ENCODE results near the gene NRK.
"Not testable (repeated sequence)": the region's sequence is repeated elsewhere in the genome, so short reads cannot be mapped to it uniquely, and the experiment has no call there.

NRK gene

DNA sequence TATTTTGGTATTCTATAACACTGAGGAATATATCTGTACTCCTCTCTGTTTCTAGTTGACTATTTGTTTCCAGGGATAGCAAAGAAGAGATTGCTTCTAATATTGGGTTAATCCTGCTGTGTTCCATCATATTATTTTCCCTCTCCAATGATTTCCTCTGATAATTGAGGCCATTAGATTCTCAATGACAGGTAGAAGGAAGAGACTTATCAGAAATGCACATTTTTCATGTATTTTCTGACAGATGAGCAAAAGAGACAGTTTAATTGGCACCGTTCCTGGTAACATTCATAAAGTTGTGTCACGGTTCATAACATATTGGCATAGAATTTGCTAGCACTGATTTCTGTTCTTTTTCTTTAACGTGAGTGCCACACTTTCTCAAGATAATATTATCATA is 58.2 kb downstream of the NRK start:
- DNase-seq: no peak

DNA sequence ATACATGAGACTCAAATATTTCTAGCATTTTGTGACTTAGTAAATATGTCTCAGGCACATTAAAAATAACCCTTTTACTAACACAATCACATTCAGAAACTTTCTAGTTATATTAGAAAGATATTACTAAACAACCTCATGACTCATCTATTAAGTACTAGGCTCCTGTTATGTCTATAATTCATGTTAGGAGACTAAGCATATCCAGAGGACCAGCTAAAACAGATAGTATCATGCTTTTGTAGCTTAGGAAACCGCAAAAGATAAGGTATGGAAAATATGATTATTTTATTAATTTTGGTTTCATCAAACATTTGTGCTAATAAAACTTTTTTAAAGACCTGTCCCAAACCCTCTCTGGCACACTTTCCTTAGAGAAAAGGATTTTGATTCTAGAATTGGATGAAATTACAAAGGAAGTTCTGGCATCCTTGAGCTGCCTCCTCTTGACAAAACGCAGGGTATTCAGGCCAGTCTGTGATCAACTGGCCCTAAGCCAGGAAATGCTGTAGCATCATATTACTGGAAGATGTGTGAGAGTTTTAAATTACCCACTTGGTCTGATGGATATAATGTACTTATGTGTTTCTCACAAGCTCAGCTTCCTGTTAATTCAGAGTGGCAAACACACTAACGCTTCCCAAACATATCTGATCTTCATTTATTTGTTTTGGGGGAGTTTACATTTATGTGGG is 60.4 kb downstream of the NRK start:
- no peak for DNase-seq

DNA sequence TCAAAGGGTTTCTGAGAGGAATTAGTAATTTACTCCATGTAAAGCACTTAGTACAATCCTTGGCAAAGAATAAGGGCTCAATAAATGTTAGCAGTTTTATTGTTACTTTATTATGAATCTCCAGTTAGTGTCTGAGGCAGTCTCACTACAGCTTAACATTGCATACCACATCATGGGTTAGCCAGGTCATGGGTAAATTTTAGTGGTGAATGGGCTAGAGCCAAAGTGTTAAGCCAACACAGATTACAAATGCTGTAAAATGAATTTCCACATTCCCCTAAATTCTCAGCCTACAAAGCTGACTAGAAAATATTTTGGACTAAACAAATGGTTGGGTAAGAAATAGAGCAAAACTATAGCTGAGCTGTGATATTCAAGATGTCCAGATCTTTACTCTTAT is 72.4 kb downstream of the NRK start:
- DNase-seq: no peak

DNA sequence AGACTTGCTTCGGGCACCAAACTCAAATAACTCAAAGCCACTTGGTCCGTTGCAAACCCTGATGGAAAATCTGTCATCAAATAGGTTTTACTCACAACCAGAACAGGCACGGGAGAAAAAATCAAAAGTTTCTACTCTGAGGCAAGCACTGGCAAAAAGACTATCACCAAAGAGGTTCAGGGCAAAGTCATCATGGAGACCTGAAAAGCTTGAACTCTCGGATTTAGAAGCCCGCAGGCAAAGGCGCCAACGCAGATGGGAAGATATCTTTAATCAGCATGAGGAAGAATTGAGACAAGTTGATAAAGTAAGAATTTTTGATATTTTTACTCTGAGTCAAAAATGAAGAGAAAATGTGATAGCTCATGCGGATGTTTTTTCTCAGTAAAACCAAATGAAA is 87.2 kb downstream of the NRK start:
- DNase-seq: no peak

DNA sequence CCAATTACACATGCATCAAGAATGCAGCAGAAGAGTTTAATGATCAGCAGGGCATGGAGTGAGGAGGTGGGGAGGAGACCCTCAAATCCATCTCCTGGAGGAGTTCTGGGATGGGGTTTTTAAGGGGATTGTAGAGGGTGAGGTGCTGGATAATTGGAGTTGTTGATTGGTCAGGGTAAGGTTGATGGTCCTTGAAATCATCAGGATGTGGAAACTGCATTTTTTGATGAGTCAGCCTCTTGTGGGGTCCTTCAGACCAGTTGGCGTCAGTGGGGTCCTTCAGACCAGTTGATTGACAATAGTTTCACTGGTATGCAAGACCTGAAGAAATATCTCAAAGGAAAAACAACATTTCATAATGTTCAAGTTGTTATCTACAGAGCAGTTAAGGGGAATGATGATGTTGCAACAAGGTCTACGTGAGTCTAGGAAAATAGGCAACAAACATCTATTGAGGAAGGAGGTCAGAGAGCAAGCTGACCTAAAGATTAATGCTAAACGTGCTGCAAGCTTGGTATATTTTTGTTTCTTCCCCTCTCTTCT is 88.3 kb downstream of the NRK start:
- DNase-seq: no peak

DNA sequence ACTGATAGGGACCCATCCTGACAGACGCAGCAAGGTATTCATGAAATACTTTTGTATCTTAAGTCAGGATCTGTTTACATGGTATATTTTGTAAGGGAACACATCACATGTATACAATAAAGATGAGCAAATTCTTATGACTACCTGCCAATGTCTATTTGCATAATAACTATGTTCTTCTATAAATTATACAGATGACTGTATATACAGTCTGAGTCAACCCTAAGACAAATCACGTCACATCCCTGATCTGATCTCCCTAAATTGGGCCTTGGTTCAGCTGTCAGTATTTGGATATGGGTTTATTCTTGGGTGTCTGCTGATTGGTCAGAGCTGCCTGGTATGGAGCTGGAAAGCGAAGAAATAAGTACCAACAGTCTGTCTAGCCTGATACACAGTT is 122.9 kb downstream of the NRK start:
- DNase-seq: no peak

DNA sequence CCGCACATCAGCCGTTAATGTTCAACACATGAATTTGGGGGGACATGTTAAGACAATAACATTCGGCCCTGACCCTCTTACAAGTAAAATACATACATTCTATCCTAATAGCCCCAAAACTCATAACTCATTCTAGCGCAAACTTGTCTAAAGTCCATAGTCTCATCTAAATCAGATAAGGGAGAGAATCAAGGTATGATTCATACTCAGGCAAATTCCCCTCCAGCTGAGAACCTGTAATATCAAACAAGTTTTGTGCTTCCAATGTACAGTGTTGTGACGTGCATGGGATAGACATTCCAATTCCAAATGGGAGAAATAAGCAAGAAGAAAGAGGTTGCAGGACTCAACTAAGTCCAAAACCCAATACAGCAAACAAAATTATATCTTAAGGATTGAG is 147.1 kb downstream of the NRK start:
- DNase-seq: no peak

DNA sequence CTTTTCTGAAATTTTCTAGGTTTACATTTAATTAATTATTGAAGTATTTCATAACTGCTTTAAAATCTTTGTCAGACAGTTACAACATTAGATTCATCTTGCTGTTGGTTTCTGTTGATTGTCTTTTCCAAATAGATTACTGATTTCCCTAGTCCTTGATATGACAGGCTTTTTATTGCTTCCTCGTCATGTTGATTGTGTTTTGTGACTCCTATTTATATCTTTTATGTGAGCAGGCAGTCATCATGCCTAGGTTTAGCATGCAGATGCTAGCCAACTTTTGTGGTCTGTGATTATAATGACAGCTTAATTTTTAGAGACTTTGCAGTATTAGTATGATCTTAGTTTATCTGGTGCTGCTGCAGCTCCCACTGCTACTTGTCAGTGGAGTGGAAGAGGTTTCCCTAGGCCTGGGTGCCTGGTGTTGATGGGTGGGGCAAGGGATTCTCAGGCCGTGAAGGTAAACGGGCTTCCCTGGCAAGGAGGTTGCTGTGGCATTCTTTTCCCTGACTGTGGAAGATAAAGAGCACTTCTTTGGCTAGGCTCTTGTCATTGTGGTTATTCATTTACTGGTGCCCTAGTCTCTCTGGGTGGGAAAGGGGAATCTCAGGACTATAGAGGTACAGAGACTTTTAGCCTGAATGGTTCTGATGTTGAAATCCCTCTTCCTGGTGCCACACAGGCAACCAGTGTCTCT is 150.5 kb downstream of the NRK start:
- DNase-seq: no peak

DNA sequence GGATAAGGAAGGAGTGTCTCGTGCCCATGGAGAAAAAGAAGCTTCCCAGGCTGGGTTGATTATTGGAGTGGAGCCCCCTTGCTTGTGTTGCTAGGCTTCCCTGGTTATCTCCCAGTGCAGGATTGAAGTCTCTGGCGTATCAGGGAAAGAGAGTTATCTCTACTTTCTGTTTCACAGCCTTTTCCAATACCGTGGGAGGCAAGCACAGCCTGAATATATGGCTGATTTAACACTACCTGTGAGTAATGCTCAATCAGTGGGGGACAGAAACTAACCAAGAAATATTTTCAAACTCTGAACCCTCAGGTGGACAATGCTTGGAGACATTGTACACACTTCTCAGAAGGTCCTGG is 151.0 kb downstream of the NRK start:
- DNase-seq: no peak

DNA sequence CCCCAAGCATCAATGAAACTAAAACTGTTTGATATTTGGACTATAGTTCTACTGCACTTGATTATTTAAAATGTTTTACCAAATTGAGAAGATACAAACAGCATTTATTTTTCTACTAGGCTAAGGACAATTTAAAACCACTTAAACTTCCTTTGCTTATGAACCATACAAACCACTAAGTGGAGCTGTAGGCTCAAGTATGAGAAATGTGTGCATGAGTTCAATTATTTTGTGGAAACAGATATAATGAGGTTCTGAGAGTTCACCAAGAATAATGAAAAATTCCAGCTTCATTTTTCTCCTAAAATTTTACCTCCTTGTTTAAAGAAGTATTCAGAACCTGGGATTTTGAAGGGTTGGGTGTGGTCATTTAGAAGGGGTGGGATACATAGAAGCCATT is 153.0 kb downstream of the NRK start:
- no peak for DNase-seq

DNA sequence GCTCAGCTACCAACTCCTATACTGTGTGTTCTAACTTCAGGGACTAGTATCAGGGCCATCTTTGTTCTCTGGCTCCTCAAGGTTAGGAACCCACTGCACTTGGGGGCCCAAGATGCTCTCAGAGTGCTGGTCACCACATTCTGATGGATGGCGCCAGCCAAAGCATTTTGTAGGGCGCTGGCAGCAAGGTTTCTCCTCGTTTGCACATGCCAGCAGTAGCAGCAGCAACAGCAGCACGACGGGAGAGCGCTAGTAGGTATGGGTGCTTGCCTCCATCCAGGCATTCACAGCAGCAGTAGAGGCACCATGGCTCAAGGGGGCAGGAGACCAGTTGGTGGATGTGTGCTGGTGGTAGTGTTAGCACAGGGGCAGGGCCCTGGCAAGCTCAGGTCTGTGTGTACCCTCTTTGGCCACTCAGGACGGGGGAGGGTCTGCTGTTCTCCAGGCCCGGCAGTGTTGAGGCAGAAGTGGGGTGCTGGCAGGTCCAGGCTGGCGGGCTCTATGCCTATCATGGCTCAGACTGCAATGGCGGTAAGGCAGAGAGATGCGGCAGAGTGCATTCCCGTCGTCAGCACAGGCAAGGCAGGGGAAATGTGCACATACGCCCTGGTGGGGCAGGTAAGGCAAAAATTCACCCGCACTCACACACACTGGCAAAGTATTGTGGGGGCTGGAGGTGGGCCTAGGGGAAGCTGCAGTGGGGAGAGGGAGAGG is 159.6 kb downstream of the NRK start:
- DNase-seq: no peak

DNA sequence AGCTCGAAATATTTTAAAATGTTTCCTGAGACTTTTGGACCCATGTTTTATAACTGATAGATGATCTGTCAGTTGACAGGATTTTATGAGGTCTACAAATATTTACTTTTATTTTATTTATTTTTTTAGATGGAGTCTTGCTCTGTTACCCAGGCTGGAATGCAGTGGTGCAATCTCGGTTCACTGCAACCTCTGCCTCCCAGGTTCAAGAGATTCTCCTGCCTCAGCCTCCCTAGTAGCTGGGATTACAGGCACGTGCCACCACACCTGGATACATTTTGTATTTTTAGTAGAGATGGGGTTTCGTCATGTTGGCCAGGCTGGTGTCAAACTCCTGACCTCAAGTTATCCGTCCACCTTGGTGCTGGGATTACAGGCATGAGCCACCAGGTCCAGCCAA is 166.1 kb downstream of the NRK start:
- DNase-seq: not testable (repeated sequence)

DNA sequence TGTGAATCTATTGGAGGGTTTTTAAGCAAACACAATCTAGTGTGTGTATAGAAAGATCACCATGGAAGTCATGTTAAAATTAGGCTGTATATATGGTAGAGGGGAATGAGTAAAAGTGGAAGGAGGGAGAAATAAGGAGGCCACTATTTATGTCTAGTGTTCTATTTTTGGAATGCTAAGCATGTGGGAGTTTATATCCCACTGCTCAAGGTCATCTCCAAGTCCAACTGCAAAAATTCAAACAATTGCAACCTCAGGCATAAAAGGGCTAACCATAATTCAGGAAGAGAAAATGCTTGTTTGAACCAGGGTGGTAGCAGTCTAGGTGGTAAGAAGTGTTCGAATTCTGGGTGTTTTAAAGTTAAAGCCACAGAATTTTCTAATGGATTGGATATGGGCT is 177.0 kb downstream of the NRK start:
- no peak for DNase-seq

DNA sequence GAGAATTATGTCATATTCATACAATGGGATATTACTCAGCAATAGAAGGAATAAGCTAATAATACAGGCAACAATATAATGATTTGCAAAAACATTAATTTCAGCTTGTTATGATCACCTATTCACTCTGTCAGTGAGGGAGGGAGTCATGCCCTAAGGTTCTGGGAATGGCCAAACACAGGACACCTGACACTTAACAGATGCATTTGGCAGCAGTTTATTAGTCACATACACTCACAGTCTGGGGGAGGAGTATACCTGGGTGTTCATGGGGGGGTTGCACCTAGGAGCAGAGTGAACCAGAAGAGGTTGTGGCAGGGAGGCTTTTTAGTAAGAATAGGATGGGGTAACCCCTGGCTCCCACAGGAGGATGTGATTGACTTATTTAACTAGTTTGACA is 177.9 kb downstream of the NRK start:
- no peak for DNase-seq

DNA sequence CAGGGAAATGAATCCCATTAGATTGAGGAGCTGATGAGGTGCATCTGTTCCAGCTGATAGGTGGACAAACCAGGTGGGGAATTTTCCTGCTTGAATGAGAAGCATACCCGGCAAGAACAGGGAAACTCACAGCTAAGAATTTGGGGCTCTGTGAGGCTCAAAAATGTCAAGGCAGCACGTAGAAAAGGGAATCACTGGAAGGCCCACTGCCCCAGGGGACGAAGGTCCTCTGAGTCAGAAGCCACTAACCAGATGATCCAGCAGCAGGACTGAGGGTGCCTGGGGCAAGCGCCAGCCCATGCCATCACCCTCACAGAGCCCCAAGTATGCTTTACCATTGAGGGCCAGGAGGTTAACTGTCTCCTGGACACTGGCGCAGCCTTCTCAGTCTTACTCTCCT is 178.3 kb downstream of the NRK start:
- not testable (repeated sequence) for DNase-seq

DNA sequence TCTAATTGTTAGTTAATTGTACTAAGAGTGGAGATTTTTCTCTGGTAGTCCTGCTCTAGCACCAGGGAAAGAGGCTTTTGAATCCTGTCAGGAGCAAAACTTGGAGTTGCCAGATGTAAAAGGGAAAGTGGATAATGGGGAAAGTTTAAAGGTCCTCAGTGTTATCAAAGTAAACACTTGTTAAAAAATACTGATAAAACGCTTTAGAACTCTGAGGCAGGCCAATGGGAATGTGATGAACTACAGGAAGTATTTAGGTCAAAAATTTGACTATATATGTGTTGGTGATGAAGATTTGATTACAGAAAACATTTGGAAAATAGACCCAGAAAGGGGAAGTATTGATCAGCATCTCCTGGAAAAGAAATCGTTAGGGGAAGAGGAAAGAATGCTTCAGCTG is 183.3 kb downstream of the NRK start:
- no peak for DNase-seq

DNA sequence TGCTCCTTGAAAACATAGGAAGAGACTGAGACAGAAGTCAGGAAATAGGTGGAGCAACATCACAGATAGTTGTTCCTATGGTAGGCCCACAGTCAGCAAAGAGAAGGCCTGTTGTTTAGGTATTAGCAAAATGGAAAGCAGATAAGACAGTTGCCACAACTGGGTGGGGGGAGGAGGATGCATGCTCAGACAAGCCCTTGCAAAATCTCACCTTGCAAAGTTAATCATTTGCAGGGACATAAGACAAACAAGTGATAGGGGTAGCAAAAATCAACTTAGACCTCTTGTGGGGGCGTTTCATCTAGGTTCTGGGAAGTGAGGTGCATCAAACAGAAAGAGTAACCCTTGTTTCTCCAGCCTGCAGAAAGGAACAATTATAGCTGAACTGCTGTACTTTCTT is 185.5 kb downstream of the NRK start:
- DNase-seq: no peak

All from T-helper 2 cell (primary cell).